Prostate gland (tissue), 2 donors: ENCODE data around the gene NACC1.

ENCODE experiments used
- CTCF ChIP-seq, 4 experiments: fragments of 200-600 bp in 2 of 4; fragments of 450-650 bp in 2 of 4; sonication (generic) in 2 of 4; IDR thresholded peaks; 1 replicate in 3 of 4; 2 replicates in 1 of 4; pipeline ENCODE4 v1.5.1; 2016 to 2019; ENCODE audit warnings: antibody characterized with exemption in 4 of 4, mild to moderate bottlenecking in 2 of 4, moderate library complexity in 2 of 4
- POLR2A ChIP-seq: fragments of 450-650 bp; IDR thresholded peaks from one replicate; pipeline ENCODE4 v1.6.1; 2016; ENCODE audit warnings: antibody characterized with exemption, mild to moderate bottlenecking
- POLR2AphosphoS5 ChIP-seq: sonication (generic); formaldehyde crosslinking; IDR thresholded peaks from one replicate; pipeline ENCODE4 v1.6.1; 2017; ENCODE audit warnings: antibody characterized with exemption

GRCh38 chr19:13093407-13094105, 24.5 kb upstream of the NACC1 start:
- TF ChIP-seq POLR2A (no peak), POLR2AphosphoS5 (peak; percentile 31), CTCF (IDR thresholded peaks at IDR 0.05) (peak; percentile 93 to 97 (median 95))
